Endothelial cell of umbilical vein (primary cell): ENCODE data around the gene OR4N2.
"Not testable (repeated sequence)": the region's sequence is repeated elsewhere in the genome, so short reads cannot be mapped to it uniquely, and the experiment has no call there.

ENCODE experiments used
- CTCF ChIP-seq, 2 donors: IDR thresholded peaks; 1 replicate in 1 of 2; 2 replicates in 1 of 2; pipeline ENCODE4 v1.5.1; 2011; ENCODE audit warnings: low read length in 2 of 2, mild to moderate bottlenecking in 2 of 2, moderate library complexity in 2 of 2, control low read depth in 1 of 2, inconsistent platforms in 1 of 2, low read depth in 1 of 2; ENCODE audit not compliant: insufficient read depth in 1 of 2; ENCODE audit errors: extremely low read depth in 1 of 2
- EZH2 ChIP-seq: IDR thresholded peaks from 2 replicates; pipeline ENCODE4 v1.6.1; 2012; ENCODE audit warnings: borderline replicate concordance, low read depth, mild to moderate bottlenecking, moderate library complexity, low read length, inconsistent platforms; ENCODE audit not compliant: severe bottlenecking
- FOS ChIP-seq: IDR thresholded peaks from 2 replicates; pipeline ENCODE4 v1.6.1; 2011; ENCODE audit warnings: mild to moderate bottlenecking, low read length, moderate library complexity, borderline replicate concordance; ENCODE audit not compliant: insufficient read depth
- GATA2 ChIP-seq: IDR thresholded peaks from 2 replicates; pipeline ENCODE4 v1.7.0; 2011; ENCODE audit warnings: low read depth, mild to moderate bottlenecking, moderate library complexity, mixed read lengths, low read length; ENCODE audit not compliant: insufficient read length, insufficient read depth
- MAX ChIP-seq: IDR thresholded peaks from 2 replicates; pipeline ENCODE4 v1.6.1; 2011; ENCODE audit not compliant: insufficient read depth, insufficient read length
- MYC ChIP-seq: IDR thresholded peaks from one replicate; pipeline ENCODE4 v1.6.1; 2011; ENCODE audit warnings: mild to moderate bottlenecking, low read depth, low read length
- POLR2A ChIP-seq: IDR thresholded peaks from 2 replicates; pipeline ENCODE4 v1.6.1; 2012; ENCODE audit warnings: low read depth, mild to moderate bottlenecking, control low read depth, low read length

- TF ChIP-seq CTCF (IDR thresholded peaks at IDR 0.05; ENCODE audit: extremely low read depth in 1 of 2, insufficient read depth in 1 of 2, low read depth in 1 of 2, low read length in 2 of 2); POLR2A; MAX; EZH2; FOS; GATA2; MYC: not testable (repeated sequence)
Measured at GRCh38 chr14:19788150-19788549, 15.4 kb upstream of the OR4N2 start.
